ENCODE results near the gene DSC1.

DSC1 gene

GRCh38 chr18:31116853-31117595 lies 45.6 kb downstream of the DSC1 start:
- H3K4me3 ChIP-seq (ENCODE audit: low read depth, low read length) = no peak overlapping the region
- in situ Hi-C loops (cut with HindIII; ENCODE audit: low sequenced_read_pairs) = no loop called here
- DNase-seq (ENCODE audit: low read depth) = no peak
- no peak for TF ChIP-seq CTCF (IDR thresholded peaks at IDR 0.05; ENCODE audit: low read depth, low read length, missing control alignments)

DNA sequence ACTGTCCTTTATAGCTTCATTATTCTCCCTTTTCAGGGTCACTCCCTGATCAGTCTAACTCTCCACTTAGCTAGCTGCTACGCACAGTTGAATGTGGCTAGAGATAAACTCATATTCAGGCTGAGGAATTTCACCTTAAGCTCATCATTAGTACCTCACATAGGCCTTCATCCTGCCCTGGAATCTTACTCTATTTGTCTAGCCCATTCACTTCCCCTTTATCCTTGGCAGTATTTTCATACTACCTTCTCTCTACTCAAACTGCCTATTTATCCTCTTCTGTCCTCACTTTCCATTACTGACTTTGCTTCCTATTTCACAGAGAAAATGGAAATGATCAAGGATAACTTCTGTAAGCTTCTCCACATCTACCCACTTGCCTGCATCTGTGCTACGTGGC lies 49.9 kb downstream of the DSC1 start:
- no peak for TF ChIP-seq CTCF (IDR thresholded peaks at IDR 0.05; ENCODE audit: low read depth, low read length, missing control alignments)
- H3K4me3 ChIP-seq (ENCODE audit: low read depth, low read length) = no peak overlapping the region
- no peak for DNase-seq (ENCODE audit: low read depth)
- in situ Hi-C loops (cut with HindIII; ENCODE audit: low sequenced_read_pairs) = no loop called here

GRCh38 chr18:31105733-31106132 lies 56.9 kb downstream of the DSC1 start:
- TF ChIP-seq CTCF (IDR thresholded peaks at IDR 0.05; ENCODE audit: low read depth, low read length, missing control alignments) = no peak
- no peak overlapping the region for H3K4me3 ChIP-seq (ENCODE audit: low read depth, low read length)
- DNase-seq (ENCODE audit: low read depth) = no peak
- in situ Hi-C loops (cut with HindIII; ENCODE audit: low sequenced_read_pairs) = no loop called here

- in situ Hi-C loops (cut with HindIII; ENCODE audit: low sequenced_read_pairs) = no loop called here
- H3K4me3 ChIP-seq (ENCODE audit: low read depth, low read length) = no peak overlapping the region
- TF ChIP-seq CTCF (IDR thresholded peaks at IDR 0.05; ENCODE audit: low read depth, low read length, missing control alignments) = no peak
- no peak for DNase-seq (ENCODE audit: low read depth)
These were observed 58.2 kb downstream of the DSC1 start for GRCh38 chr18:31104444-31104843.

GRCh38 chr18:31103423-31103822 lies 59.2 kb downstream of the DSC1 start:
- DNase-seq (ENCODE audit: low read depth) = no peak
- in situ Hi-C loops (cut with HindIII; ENCODE audit: low sequenced_read_pairs) = no loop called here
- no peak overlapping the region for H3K4me3 ChIP-seq (ENCODE audit: low read depth, low read length)
- TF ChIP-seq CTCF (IDR thresholded peaks at IDR 0.05; ENCODE audit: low read depth, low read length, missing control alignments) = no peak

GRCh38 chr18:31102941-31103340 lies 59.7 kb downstream of the DSC1 start:
- no peak overlapping the region for H3K4me3 ChIP-seq (ENCODE audit: low read depth, low read length)
- TF ChIP-seq CTCF (IDR thresholded peaks at IDR 0.05; ENCODE audit: low read depth, low read length, missing control alignments) = no peak
- no peak for DNase-seq (ENCODE audit: low read depth)
- in situ Hi-C loops (cut with HindIII; ENCODE audit: low sequenced_read_pairs) = no loop called here
